Measurements from ENCODE around the gene HSD17B14. TPM values are rescaled to one million over a fixed set of nuclear protein-coding genes. Genes with fewer than 3 reads are reported as not detected.

Gene HSD17B14
- total RNA-seq, 1 donor from 2014 or later: 9.8 TPM

DNA sequence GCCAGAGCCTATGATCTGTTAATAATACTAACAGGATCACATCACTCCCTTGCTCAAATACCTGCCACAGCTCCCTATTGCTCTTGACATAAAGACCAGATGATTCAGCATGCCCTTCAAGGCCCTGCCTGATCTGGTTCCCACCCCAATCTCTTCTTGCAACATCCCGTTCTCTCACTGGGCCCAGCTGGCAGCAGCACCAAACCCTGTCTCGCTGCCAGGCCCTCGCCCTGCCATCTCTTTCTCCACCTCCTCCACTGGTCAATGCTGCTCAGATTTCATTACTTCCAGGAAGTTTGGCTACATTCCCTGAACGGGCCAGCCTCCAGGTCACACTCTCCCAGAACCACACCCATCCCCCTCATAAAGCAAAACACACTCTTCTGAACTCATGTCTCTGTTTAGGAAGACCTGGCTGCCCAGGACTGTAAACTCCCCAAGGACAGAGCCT is 16.9 kb downstream of the HSD17B14 start:
- H3K9me3 ChIP-seq: no peaks in the 10 kb centered on the region
- H3K4me1 ChIP-seq: peaks cover 0 to 3% of the 10 kb centered on the region in 2 donors
- peak; percentile 64 to 95 for DNase-seq (ENCODE audit: low spot score in 2 of 2)
- peak overlapping the region; percentile 43 to 81 for H3K27ac ChIP-seq
- H3K36me3 ChIP-seq: no peaks in the 10 kb centered on the region
- H3K4me3 ChIP-seq: no peak overlapping the region
- no peaks in the 10 kb centered on the region for H3K27me3 ChIP-seq
- intact Hi-C loops (cut with DNase I): no loop called here
- TF ChIP-seq, protein P1, sequence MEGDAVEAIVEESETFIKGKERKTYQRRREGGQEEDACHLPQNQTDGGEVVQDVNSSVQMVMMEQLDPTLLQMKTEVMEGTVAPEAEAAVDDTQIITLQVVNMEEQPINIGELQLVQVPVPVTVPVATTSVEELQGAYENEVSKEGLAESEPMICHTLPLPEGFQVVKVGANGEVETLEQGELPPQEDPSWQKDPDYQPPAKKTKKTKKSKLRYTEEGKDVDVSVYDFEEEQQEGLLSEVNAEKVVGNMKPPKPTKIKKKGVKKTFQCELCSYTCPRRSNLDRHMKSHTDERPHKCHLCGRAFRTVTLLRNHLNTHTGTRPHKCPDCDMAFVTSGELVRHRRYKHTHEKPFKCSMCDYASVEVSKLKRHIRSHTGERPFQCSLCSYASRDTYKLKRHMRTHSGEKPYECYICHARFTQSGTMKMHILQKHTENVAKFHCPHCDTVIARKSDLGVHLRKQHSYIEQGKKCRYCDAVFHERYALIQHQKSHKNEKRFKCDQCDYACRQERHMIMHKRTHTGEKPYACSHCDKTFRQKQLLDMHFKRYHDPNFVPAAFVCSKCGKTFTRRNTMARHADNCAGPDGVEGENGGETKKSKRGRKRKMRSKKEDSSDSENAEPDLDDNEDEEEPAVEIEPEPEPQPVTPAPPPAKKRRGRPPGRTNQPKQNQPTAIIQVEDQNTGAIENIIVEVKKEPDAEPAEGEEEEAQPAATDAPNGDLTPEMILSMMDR (IDR thresholded peaks at IDR 0.05): no peak

DNA sequence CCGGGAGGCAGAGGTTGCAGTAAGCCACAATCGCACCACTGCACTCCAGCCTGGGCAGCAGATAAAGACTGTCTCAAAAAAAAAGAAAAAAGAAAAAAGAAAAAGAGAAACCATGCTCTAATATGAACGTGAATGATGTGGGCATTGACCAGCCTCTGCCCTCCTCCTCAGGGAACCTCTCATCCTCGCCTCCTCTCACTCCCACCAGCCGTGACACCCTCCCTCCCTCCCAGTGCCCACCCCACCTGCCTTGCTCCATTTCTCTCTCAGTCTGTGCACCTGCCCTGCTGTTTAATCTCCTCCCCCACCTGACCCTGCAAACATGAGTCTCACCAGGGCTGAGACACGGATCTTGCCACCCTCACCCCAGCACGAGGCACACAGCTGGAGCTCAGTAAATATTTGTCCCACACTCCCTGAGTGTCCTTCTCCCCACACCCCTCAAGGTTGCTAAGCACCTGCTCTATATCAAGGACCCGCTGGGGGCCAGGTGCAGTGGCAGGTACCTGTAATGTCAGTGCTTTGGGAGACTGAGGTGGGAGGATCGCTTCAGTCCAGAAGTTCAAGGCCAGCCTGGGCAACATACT is 18.0 kb downstream of the HSD17B14 start:
- TF ChIP-seq, protein P1 (IDR thresholded peaks at IDR 0.05): no peak
- Histone ChIP-seq H3K36me3 (no peaks in the 10 kb centered on the region), H3K27ac (peak overlapping the region; percentile 43 to 81), H3K27me3 (no peaks in the 10 kb centered on the region), H3K4me1 (peaks cover 0 to 3% of the 10 kb centered on the region in 2 donors), H3K4me3 (no peak overlapping the region), H3K9me3 (no peaks in the 10 kb centered on the region)
- intact Hi-C loops (cut with DNase I): no loop called here
- no peak for DNase-seq (ENCODE audit: low spot score in 2 of 2)

DNA sequence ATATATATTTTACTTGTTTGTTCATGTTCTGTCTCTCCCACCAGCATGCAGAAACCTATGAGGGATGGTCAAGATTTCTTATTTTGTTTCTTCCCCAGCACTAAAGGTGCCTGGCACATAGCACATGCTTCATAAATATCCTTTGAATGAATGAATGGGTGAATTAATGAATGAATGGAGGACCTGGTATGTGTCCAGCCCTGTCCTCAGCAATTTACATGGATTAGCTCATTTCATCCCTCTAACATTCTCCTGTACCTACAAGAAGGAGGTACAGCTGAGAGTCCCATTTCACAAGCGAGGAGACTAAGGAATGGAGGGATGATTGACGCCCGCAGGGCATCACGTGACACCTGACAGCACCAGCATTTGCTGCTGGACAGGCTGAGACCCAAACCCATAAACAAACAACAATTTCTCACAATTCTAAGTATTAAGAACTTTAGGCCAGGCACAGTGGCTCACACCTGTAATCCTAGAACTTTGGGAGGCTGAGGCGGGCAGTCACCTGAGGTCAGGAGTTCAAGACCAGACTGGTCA is 18.6 kb downstream of the HSD17B14 start:
- intact Hi-C loops (cut with DNase I): no loop called here
- Histone ChIP-seq H3K4me3 (no peak overlapping the region), H3K36me3 (no peaks in the 10 kb centered on the region), H3K9me3 (no peaks in the 10 kb centered on the region), H3K4me1 (peaks cover 0 to 6% of the 10 kb centered on the region in 2 donors), H3K27me3 (no peaks in the 10 kb centered on the region), H3K27ac (peak overlapping the region in 1 of 2 donors; percentile 15)
- DNase-seq (ENCODE audit: low spot score in 2 of 2): no peak
- TF ChIP-seq, protein P1 (IDR thresholded peaks at IDR 0.05): no peak

DNA sequence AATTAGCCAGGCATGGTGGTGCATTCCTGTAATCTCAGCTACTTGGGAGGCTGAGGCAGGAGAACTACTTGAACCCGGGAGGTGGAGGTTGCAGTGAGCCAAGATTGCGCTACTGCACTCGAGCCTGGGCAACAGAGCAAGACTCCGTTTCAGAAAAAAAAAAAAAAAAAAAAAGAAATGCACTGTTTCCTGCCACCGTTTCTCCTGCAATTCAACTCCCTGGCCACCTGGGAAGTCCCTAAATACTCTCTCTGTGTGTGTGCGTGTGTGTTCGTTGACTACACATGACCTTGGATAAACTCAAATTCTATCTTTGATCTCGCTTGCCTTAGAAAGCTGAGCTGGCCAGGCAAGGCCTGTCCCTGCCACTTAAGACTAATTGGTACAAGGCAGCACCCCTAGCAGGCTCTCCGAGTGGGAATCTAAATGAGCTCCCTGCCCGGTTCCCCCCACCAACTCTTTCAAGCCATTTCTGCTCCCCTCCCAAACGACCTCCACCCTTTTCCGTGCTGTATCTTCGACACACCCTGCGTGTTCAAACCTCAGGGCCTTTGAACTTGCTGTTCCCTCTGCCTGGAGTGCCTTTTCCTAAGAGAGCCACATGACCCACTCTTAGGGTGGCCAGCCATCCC is 20.3 kb downstream of the HSD17B14 start:
- intact Hi-C loops (cut with DNase I): no loop called here
- TF ChIP-seq, protein P1 (IDR thresholded peaks at IDR 0.05): no peak
- Histone ChIP-seq H3K36me3 (no peaks in the 10 kb centered on the region), H3K27me3 (no peaks in the 10 kb centered on the region), H3K4me3 (no peak overlapping the region), H3K4me1 (peaks cover 0 to 10% of the 10 kb centered on the region in 2 donors), H3K9me3 (no peaks in the 10 kb centered on the region), H3K27ac (peak overlapping the region in 1 of 2 donors; percentile 42)
- DNase-seq (ENCODE audit: low spot score in 2 of 2): no peak

DNA sequence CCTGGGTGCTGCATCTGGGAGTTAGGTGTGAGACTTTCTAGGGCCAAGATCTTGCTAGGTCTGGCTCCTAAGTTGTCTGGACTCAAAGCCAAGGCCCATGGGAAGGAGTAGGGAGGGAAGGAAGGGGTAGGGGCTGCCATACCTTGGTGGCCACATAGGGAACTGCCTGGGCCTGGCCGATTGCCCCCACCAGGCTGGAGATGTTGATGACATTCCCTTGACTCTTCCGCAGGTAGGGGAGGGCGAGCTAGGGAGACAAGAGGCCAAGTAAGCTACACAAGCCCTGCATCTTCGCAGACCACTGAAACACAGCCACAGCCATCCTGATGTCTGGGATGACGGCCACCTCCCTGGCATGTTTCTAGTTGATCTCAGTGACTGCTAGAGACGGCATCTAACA is 21.4 kb downstream of the HSD17B14 start:
- Histone ChIP-seq H3K36me3 (no peaks in the 10 kb centered on the region), H3K4me3 (no peak overlapping the region), H3K27me3 (no peaks in the 10 kb centered on the region), H3K4me1 (peaks cover 0 to 15% of the 10 kb centered on the region in 2 donors), H3K27ac (no peak overlapping the region), H3K9me3 (no peaks in the 10 kb centered on the region)
- TF ChIP-seq, protein P1 (IDR thresholded peaks at IDR 0.05): no peak
- intact Hi-C loops (cut with DNase I): no loop called here
- DNase-seq (ENCODE audit: low spot score in 2 of 2): no peak
